ENCODE data around the gene TPSG1. TPM values are rescaled to one million over a fixed set of nuclear protein-coding genes. Genes with fewer than 3 reads are reported as not detected.
"Not testable (repeated sequence)": the region's sequence is repeated elsewhere in the genome, so short reads cannot be mapped to it uniquely, and the experiment has no call there.

TPSG1 gene
- total and polyA plus RNA-seq, 10 of the 15 experiments (the other 5 are each of a cell fraction or from before 2014, with no cell fraction given) = not detected

- no peak for TF ChIP-seq ATF2 (IDR thresholded peaks at IDR 0.05; ENCODE audit: low read length)
These were observed 24.9 kb downstream of the TPSG1 start (continued) for GRCh38 chr16:1200014-1200627.

- ATAC-seq = no peak
- no TSS peak for BruUV-seq (replicated peaks)
These were observed 25.6 kb downstream of the TPSG1 start for GRCh38 chr16:1199347-1200013.

GRCh38 chr16:1198671-1199346, 26.3 kb downstream of the TPSG1 start:
- in situ Hi-C loops (cut with MboI); H3K4me3 ChIP-seq; RAD21 ChIA-PET (ENCODE audit: unreplicated experiment); SMC1A ChIA-PET (ENCODE audit: uncharacterized antibody, unreplicated experiment); H3K9ac ChIP-seq (ENCODE audit: control insufficient read depth, insufficient read depth, low read length); intact Hi-C loops (cut with micrococcal nuclease; ENCODE audit: unreplicated experiment); CTCF ChIA-PET; H3K79me2 ChIP-seq (ENCODE audit: control insufficient read depth, insufficient read depth, low read length); BruUV-seq (replicated peaks); H3K27ac ChIP-seq (ENCODE audit: control insufficient read depth, insufficient read depth); ATAC-seq; H3K36me3 ChIP-seq (ENCODE audit: control insufficient read depth in 2 of 2, insufficient read depth in 2 of 2, low read length in 1 of 2); H2AFZ ChIP-seq (ENCODE audit: control insufficient read depth, low read depth, low read length); H3K27me3 ChIP-seq (replicated peaks in 1 of 2; ENCODE audit: control insufficient read depth in 2 of 2, insufficient read depth in 2 of 2, low read length in 1 of 2); H4K20me1 ChIP-seq (ENCODE audit: control insufficient read depth, insufficient read depth); H3K9me3 ChIP-seq (replicated peaks; ENCODE audit: control insufficient read depth, insufficient read depth, low read length); H3K4me2 ChIP-seq (ENCODE audit: control insufficient read depth, insufficient read depth); DNase-seq (ENCODE audit: low read depth, low spot score); POLR2A ChIA-PET; FAIRE-seq; H3K4me1 ChIP-seq (ENCODE audit: control insufficient read depth, insufficient read depth, low read length): not testable (repeated sequence)
- 86% methylated on average over 26 of the region's 44 CpGs for WGBS (ENCODE audit: insufficient coverage, insufficient replicate concordance, low lambda C conversion rate, missing lambda C conversion rate)

More at GRCh38 chr16:1199347-1200013, 25.6 kb downstream of the TPSG1 start:
- ChIA-PET POLR2A (no interaction called here), SMC1A (ENCODE audit: uncharacterized antibody, unreplicated experiment) (no interaction called here), CTCF (no interaction called here), RAD21 (ENCODE audit: unreplicated experiment) (no interaction called here)
- H3K9me3 ChIP-seq (replicated peaks; ENCODE audit: control insufficient read depth, insufficient read depth, low read length) = no peaks in the 10 kb centered on the region; the same call in 2 of the 3 replicates
- intact Hi-C loops (cut with micrococcal nuclease; ENCODE audit: unreplicated experiment) = no loop called here
- H3K79me2 ChIP-seq (ENCODE audit: control insufficient read depth, insufficient read depth, low read length) = no peaks in the 10 kb centered on the region
- DNase-seq (ENCODE audit: low read depth, low spot score) (no peak), FAIRE-seq (no peak)
- no peaks in the 10 kb centered on the region for H3K27me3 ChIP-seq (replicated peaks in 1 of 2; ENCODE audit: control insufficient read depth in 2 of 2, insufficient read depth in 2 of 2, low read length in 1 of 2)
- H3K4me2 ChIP-seq (ENCODE audit: control insufficient read depth, insufficient read depth) = no peak overlapping the region
- H3K27ac ChIP-seq (ENCODE audit: control insufficient read depth, insufficient read depth) = no peak overlapping the region
- no peak overlapping the region for H2AFZ ChIP-seq (ENCODE audit: control insufficient read depth, low read depth, low read length)
- in situ Hi-C loops (cut with MboI) = no loop called here
- no peaks in the 10 kb centered on the region for H3K36me3 ChIP-seq (ENCODE audit: control insufficient read depth in 2 of 2, insufficient read depth in 2 of 2, low read length in 1 of 2)
- no peaks in the 10 kb centered on the region for H3K4me1 ChIP-seq (ENCODE audit: control insufficient read depth, insufficient read depth, low read length)
- WGBS (ENCODE audit: insufficient coverage, insufficient replicate concordance, low lambda C conversion rate, missing lambda C conversion rate) = 79% methylated on average over 10 of the region's 19 CpGs
- no peaks in the 10 kb centered on the region for H4K20me1 ChIP-seq (ENCODE audit: control insufficient read depth, insufficient read depth)
- H3K9ac ChIP-seq (ENCODE audit: control insufficient read depth, insufficient read depth, low read length) = no peak overlapping the region
- no peak for TF ChIP-seq MLLT1 (IDR thresholded peaks at IDR 0.05)
- TF ChIP-seq SREBF2 (IDR thresholded peaks at IDR 0.05; ENCODE audit: low read length) = no peak
- no peak for TF ChIP-seq E2F4 (IDR thresholded peaks at IDR 0.05; ENCODE audit: low read depth, low read length)
- H3K4me3 ChIP-seq = no peak overlapping the region

Data from GM12878 (cell line).